Choroid plexus epithelial cell (primary cell): ENCODE data around the gene ZNF107.

ENCODE experiments used
- DNase-seq: peaks from one replicate; pipeline ENCODE4 v3.0.0-alpha.2; 2010; ENCODE audit warnings: low read depth
- H3K4me3 ChIP-seq: 2 replicates; pipeline ENCODE4 v1.5.1; 2011; ENCODE audit warnings: low read depth, mild to moderate bottlenecking, control low read depth, low read length, moderate library complexity
- TF ChIP-seq, protein P1 (sequence below): conservative IDR thresholded peaks from 2 replicates; pipeline ENCODE4 v1.5.1; 2011; ENCODE audit warnings: low read depth, mild to moderate bottlenecking, control low read depth, inconsistent platforms, low read length, moderate library complexity

The ZNF107 gene

DNA sequence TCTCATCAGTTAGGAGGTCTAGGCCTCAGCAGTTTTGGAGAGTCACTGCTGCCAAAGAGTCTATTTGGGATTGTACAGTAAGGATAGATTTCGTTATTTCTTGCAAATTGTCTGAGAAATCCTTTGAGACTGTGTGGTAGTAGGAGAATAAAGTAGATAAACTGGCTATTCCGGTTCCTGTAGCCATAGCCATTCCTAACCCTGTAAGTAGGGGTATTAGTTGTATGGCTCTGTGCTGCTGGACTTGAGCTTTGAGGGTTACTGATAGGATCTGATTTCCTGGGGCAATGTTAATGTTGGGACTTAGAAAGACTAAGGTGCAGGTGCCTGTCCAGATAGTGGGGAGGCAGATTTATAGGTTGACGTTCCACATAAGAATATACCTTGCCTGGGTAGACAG lies 92.2 kb downstream of the ZNF107 start:
- no peak overlapping the region for H3K4me3 ChIP-seq
- DNase-seq, result no peak
- TF ChIP-seq, protein P1, sequence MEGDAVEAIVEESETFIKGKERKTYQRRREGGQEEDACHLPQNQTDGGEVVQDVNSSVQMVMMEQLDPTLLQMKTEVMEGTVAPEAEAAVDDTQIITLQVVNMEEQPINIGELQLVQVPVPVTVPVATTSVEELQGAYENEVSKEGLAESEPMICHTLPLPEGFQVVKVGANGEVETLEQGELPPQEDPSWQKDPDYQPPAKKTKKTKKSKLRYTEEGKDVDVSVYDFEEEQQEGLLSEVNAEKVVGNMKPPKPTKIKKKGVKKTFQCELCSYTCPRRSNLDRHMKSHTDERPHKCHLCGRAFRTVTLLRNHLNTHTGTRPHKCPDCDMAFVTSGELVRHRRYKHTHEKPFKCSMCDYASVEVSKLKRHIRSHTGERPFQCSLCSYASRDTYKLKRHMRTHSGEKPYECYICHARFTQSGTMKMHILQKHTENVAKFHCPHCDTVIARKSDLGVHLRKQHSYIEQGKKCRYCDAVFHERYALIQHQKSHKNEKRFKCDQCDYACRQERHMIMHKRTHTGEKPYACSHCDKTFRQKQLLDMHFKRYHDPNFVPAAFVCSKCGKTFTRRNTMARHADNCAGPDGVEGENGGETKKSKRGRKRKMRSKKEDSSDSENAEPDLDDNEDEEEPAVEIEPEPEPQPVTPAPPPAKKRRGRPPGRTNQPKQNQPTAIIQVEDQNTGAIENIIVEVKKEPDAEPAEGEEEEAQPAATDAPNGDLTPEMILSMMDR, result no peak
